H1 (cell line): ENCODE measurements around the gene ST6GALNAC4. TPM values are rescaled to one million over a fixed set of nuclear protein-coding genes. Genes with fewer than 3 reads are reported as not detected.
A peak's percentile ranks its signal among the peaks of the same experiment; 100 is the strongest.

Experiments
- CTCF ChIA-PET: fragments of 300-600 bp; sonication (Branson Sonifier 250); formaldehyde crosslinking; loops from one replicate; lab custom pipeline; 2021; ENCODE audit not compliant: partially characterized antibody; lab: Charles Lee
- POLR2A ChIA-PET: fragments of 300-600 bp; sonication (Branson Sonifier 250); formaldehyde crosslinking; loops from one replicate; lab custom pipeline; 2021; ENCODE audit warnings: inconsistent platforms; ENCODE audit not compliant: partially characterized antibody; lab: Charles Lee
- DNase-seq, 2 experiments: peaks; one replicate each; pipeline versions ENCODE4 v3.0.0 to v3.0.0-alpha.2; 2010 to 2022; ENCODE audit warnings: low spot score in 2 of 2, low read depth in 1 of 2, mixed read lengths in 1 of 2
- FAIRE-seq: peaks from 2 replicates; lab custom pipeline; 2011; peaks lifted over from hg19 to GRCh38; lab: Jason Lieb, UNC
- H2AFZ ChIP-seq: 2 replicates; pipeline ENCODE4 v1.8.1; 2012; ENCODE audit warnings: low read length, inconsistent platforms
- H2AK5ac ChIP-seq: 2 replicates; pipeline ENCODE4 v1.6.1; 2013; ENCODE audit warnings: low read depth, low read length
- H2BK120ac ChIP-seq: replicated peaks from 2 replicates; pipeline ENCODE3; 2013; ENCODE audit warnings: low read depth, low read length, inconsistent platforms
- H2BK12ac ChIP-seq: 2 replicates; pipeline ENCODE4 v1.6.1; 2013; ENCODE audit warnings: low read depth, low read length
- H2BK15ac ChIP-seq: 2 replicates; pipeline ENCODE4 v1.6.1; 2013; ENCODE audit warnings: low read length
- H2BK20ac ChIP-seq: 2 replicates; pipeline ENCODE4 v1.6.1; 2013; ENCODE audit warnings: low read length
- H2BK5ac ChIP-seq: 2 replicates; pipeline ENCODE4 v1.6.1; 2013; ENCODE audit warnings: low read depth, low read length
- H3K14ac ChIP-seq: 2 replicates; pipeline ENCODE4 v1.6.1; 2013; ENCODE audit warnings: inconsistent platforms; ENCODE audit not compliant: insufficient read length
- H3K18ac ChIP-seq: 2 replicates; pipeline ENCODE4 v1.6.1; 2013; ENCODE audit warnings: low read length; ENCODE audit errors: extremely low read depth
- H3K23ac ChIP-seq: 2 replicates; pipeline ENCODE4 v1.6.1; 2013; ENCODE audit warnings: inconsistent platforms; ENCODE audit not compliant: insufficient read length
- H3K23me2 ChIP-seq: 2 replicates; pipeline ENCODE4 v1.6.1; 2013; ENCODE audit warnings: low read depth, low read length
- H3K27ac ChIP-seq: 2 replicates; pipeline ENCODE4 v1.6.1; 2011; ENCODE audit warnings: low read depth, low read length, inconsistent platforms
- H3K27me3 ChIP-seq, 4 experiments: replicated peaks in 1 of 4; 1 replicate in 1 of 4; 2 replicates in 3 of 4; pipeline versions ENCODE4 v1.6.1 to v1.8.1; 2011 to 2013; ENCODE audit warnings: low read length in 3 of 4, mild to moderate bottlenecking in 3 of 4, inconsistent platforms in 2 of 4, mixed read lengths in 2 of 4, moderate library complexity in 1 of 4; ENCODE audit not compliant: control insufficient read depth in 3 of 4, insufficient read depth in 3 of 4; ENCODE audit errors: extremely low read depth in 1 of 4
- H3K36me3 ChIP-seq, 4 experiments: 2 replicates each; pipeline versions ENCODE4 v1.6.1 to v1.8.1; 2011 to 2013; ENCODE audit warnings: mild to moderate bottlenecking in 4 of 4, low read length in 3 of 4, moderate library complexity in 2 of 4, control low read depth in 1 of 4, inconsistent platforms in 1 of 4; ENCODE audit not compliant: insufficient read depth in 4 of 4, control insufficient read depth in 2 of 4
- H3K4ac ChIP-seq: replicated peaks from 2 replicates; pipeline ENCODE3; 2013; ENCODE audit warnings: low read length, low read depth, mixed read lengths, inconsistent platforms; ENCODE audit not compliant: insufficient read length
- H3K4me1 ChIP-seq, 4 experiments: replicated peaks in 1 of 4; 1 replicate in 1 of 4; 2 replicates in 3 of 4; pipeline versions ENCODE4 v1.6.1 to v1.8.1; 2011 to 2013; ENCODE audit warnings: low read length in 3 of 4, inconsistent platforms in 2 of 4, mixed read lengths in 1 of 4; ENCODE audit not compliant: insufficient read depth in 4 of 4, control insufficient read depth in 3 of 4
- H3K4me2 ChIP-seq, 2 experiments: 2 replicates each; pipeline versions ENCODE4 v1.6.1 to v1.8.1; 2011 to 2013; ENCODE audit warnings: low read depth in 2 of 2, low read length in 2 of 2, control low read depth in 1 of 2, inconsistent platforms in 1 of 2, mild to moderate bottlenecking in 1 of 2; ENCODE audit not compliant: insufficient read depth in 1 of 2
- H3K4me3 ChIP-seq, 4 experiments: fragments of 200-600, 300-600 bp in 1 of 4; sonication (generic), shearing (Covaris generic), sonication (Bioruptor Twin) in 1 of 4; 2 replicates each; pipeline versions ENCODE4 v1.5.1 to v1.8.1; 2011 to 2016; ENCODE audit warnings: low read length in 4 of 4, low read depth in 3 of 4, control low read depth in 2 of 4, inconsistent platforms in 2 of 4, mild to moderate bottlenecking in 2 of 4, mixed read lengths in 1 of 4, moderate library complexity in 1 of 4; ENCODE audit not compliant: insufficient read depth in 2 of 4; ENCODE audit errors: extremely low read depth in 1 of 4
- H3K56ac ChIP-seq: replicated peaks from 2 replicates; pipeline ENCODE3; 2013; ENCODE audit warnings: low read depth, mild to moderate bottlenecking, mixed read lengths, low read length, inconsistent platforms; ENCODE audit not compliant: insufficient read length
- H3K79me1 ChIP-seq: 2 replicates; pipeline ENCODE4 v1.6.1; 2013; ENCODE audit warnings: low read depth, low read length, control low read depth
- H3K79me2 ChIP-seq, 2 experiments: 2 replicates each; pipeline versions ENCODE4 v1.6.1 to v1.8.1; 2012 to 2013; ENCODE audit warnings: low read length in 2 of 2, mild to moderate bottlenecking in 2 of 2, inconsistent platforms in 1 of 2; ENCODE audit not compliant: insufficient read depth in 2 of 2, control insufficient read depth in 1 of 2
- H3K9ac ChIP-seq, 4 experiments: replicated peaks in 1 of 4; 1 replicate in 1 of 4; 2 replicates in 3 of 4; pipeline versions ENCODE4 v1.6.1 to v1.8.1; 2011 to 2013; ENCODE audit warnings: low read depth in 3 of 4, low read length in 3 of 4, control low read depth in 2 of 4, mild to moderate bottlenecking in 2 of 4, moderate library complexity in 2 of 4, inconsistent platforms in 1 of 4; ENCODE audit errors: extremely low read depth in 1 of 4
- H3K9me3 ChIP-seq, 2 experiments: 2 replicates each; pipeline versions ENCODE4 v1.6.1 to v1.8.1; 2012 to 2013; ENCODE audit warnings: mild to moderate bottlenecking in 2 of 2, moderate library complexity in 2 of 2, control low read depth in 1 of 2, inconsistent platforms in 1 of 2, low read depth in 1 of 2, low read length in 1 of 2, mixed read lengths in 1 of 2; ENCODE audit not compliant: insufficient read depth in 2 of 2
- H4K20me1 ChIP-seq, 2 experiments: replicated peaks in 1 of 2; 2 replicates each; pipeline versions ENCODE3 to v1.8.1; 2011 to 2013; ENCODE audit warnings: inconsistent platforms in 2 of 2, low read length in 2 of 2, mild to moderate bottlenecking in 1 of 2; ENCODE audit not compliant: insufficient read depth in 2 of 2, control insufficient read depth in 1 of 2
- H4K5ac ChIP-seq: 2 replicates; pipeline ENCODE4 v1.6.1; 2013; ENCODE audit warnings: low read length, low read depth, mixed read lengths, inconsistent platforms; ENCODE audit not compliant: insufficient read length
- H4K8ac ChIP-seq: 2 replicates; pipeline ENCODE4 v1.8.0; 2013; ENCODE audit warnings: mild to moderate bottlenecking, moderate library complexity, low read length, inconsistent platforms; ENCODE audit not compliant: insufficient read depth; ENCODE audit errors: extremely low read depth
- H4K91ac ChIP-seq: replicated peaks from 2 replicates; pipeline ENCODE3; 2013; ENCODE audit warnings: low read length, mixed read lengths, inconsistent platforms; ENCODE audit not compliant: insufficient read length
- CBX5 ChIP-seq: fragments of 300-800, 300-1000 bp; sonication (generic); IDR thresholded peaks from 2 replicates; pipeline ENCODE4 v1.7.1; 2016; ENCODE audit warnings: antibody characterized with exemption, low read length, low read depth
- NANOG ChIP-seq: IDR thresholded peaks from 2 replicates; pipeline ENCODE4 v1.6.1; 2011; ENCODE audit warnings: low read length, low read depth, mild to moderate bottlenecking, inconsistent platforms; ENCODE audit not compliant: insufficient read depth, poor library complexity, severe bottlenecking
- SP2 ChIP-seq: IDR thresholded peaks from 2 replicates; pipeline ENCODE4 v1.6.1; 2012; ENCODE audit warnings: mild to moderate bottlenecking, low read length, inconsistent platforms
- TBP ChIP-seq: IDR thresholded peaks from 2 replicates; pipeline ENCODE4 v1.6.1; 2011; ENCODE audit warnings: low read depth, low read length, improper control_type of control experiment
- YY1 ChIP-seq: IDR thresholded peaks from 2 replicates; pipeline ENCODE4 v1.6.1; 2011; ENCODE audit warnings: low read depth, mild to moderate bottlenecking, low read length
- WGBS, 2 experiments: shearing (Covaris generic) in 1 of 2; methylation state at CpG; one replicate each; pipeline versions ENCODE4 v1.1.6 to v1.1.7; 2013 to 2015; ENCODE audit warnings: low lambda C conversion rate in 2 of 2, mixed read lengths in 2 of 2, inconsistent platforms in 1 of 2, low coverage in 1 of 2, missing lambda C conversion rate in 1 of 2; ENCODE audit not compliant: insufficient replicate concordance in 2 of 2, insufficient coverage in 1 of 2, insufficient read length in 1 of 2; ENCODE audit errors: extremely low coverage in 1 of 2, missing lambda C conversion rate in 1 of 2; 5-methylcytosine and 5-hydroxymethylcytosine counted together
- polyA plus RNA-seq, 7 experiments: library from polyadenylated mRNA; depleted of rRNA in 3 of 7; stranded (reverse) in 5 of 7; unstranded in 2 of 7; fragments of >200 nt in 5 of 7; fragments of 200-250 nt in 2 of 7; gene quantifications; 1 replicate in 5 of 7; 2 replicates in 1 of 7; 4 replicates in 1 of 7; pipeline versions ENCODE4 v1.2.1 to v1.2.3, GENCODE V29; 2011 to 2013; ENCODE audit warnings: missing spikeins in 2 of 7, mixed read lengths in 2 of 7
- total RNA-seq: library from RNA; stranded (reverse); fragmentation: NEBNext Ultra II Directional; extraction: Animal tissue kit (Norgen Biotek cat#: 25700); gene quantifications from 2 replicates; pipeline ENCODE4 v1.2.1, GENCODE V29; 2021

Gene ST6GALNAC4
- total and polyA plus RNA-seq, 2 of the 8 experiments (the other 6 are each of a cell fraction or from before 2014, with no cell fraction given) = 21.8 to 34.1 TPM

GRCh38 chr9:127935765-127936221, 19.0 kb upstream of the ST6GALNAC4 start:
- H3K23me2 ChIP-seq = peaks cover 20% of the 10 kb centered on the region; the same call in 1 of the 2 replicates
- H3K4ac ChIP-seq = no peak overlapping the region
- H2AFZ ChIP-seq = no peak overlapping the region
- H2BK120ac ChIP-seq = no peak overlapping the region
- H3K27ac ChIP-seq = no peak overlapping the region
- DNase-seq (no peak), FAIRE-seq (no peak)
- H3K14ac ChIP-seq = no peak overlapping the region
- no peak overlapping the region for H3K23ac ChIP-seq
- H2BK5ac ChIP-seq = no peak overlapping the region
- H3K27me3 ChIP-seq = no peaks in the 10 kb centered on the region
- no peak overlapping the region for H4K5ac ChIP-seq
- peaks cover 1 to 22% of the 10 kb centered on the region in 2 experiments for H4K20me1 ChIP-seq
- no peak overlapping the region for H3K18ac ChIP-seq
- peaks cover 7 to 18% (median 13%) of the 10 kb centered on the region in 4 experiments for H3K4me1 ChIP-seq
- no peak overlapping the region for H4K8ac ChIP-seq
- peaks cover 0 to 3% (median 0%) of the 10 kb centered on the region in 4 experiments; a peak in 2 of 8 replicates for H3K36me3 ChIP-seq
- H3K4me2 ChIP-seq = peak overlapping the region in 1 of 2 experiments; percentile 84; a peak in 1 of 4 replicates
- no peak overlapping the region for H2BK20ac ChIP-seq
- no peak overlapping the region for H2AK5ac ChIP-seq
- H2BK12ac ChIP-seq = no peak overlapping the region
- H3K9ac ChIP-seq = no peak overlapping the region; a peak in 1 of 7 replicates
- H3K9me3 ChIP-seq = no peaks in the 10 kb centered on the region
- no peak overlapping the region for H3K56ac ChIP-seq
- ChIA-PET POLR2A (no interaction called here), CTCF (interaction anchor here (35.5 kb wide), 1 partner anchor 95 kb away, joined by 825 read pairs; no protein-coding TSS in a partner anchor)
- H2BK15ac ChIP-seq = no peak overlapping the region
- no peak overlapping the region for H3K4me3 ChIP-seq
- peaks cover 0 to 15% of the 10 kb centered on the region in 2 experiments; a peak in 1 of 4 replicates for H3K79me2 ChIP-seq
- H4K91ac ChIP-seq = no peak overlapping the region
- 95% methylated on average over 4 of the region's 4 CpGs; no CpG with 5 or more reads in 1 of the 2 experiments for WGBS, 2 experiments
- peaks cover 10% of the 10 kb centered on the region for H3K79me1 ChIP-seq
- TF ChIP-seq NANOG = no peak
- TF ChIP-seq YY1 = no peak
- TF ChIP-seq TBP = no peak
- TF ChIP-seq SP2 = no peak
- TF ChIP-seq CBX5 = no peak
